Measurements from ENCODE around the gene VDAC1. TPM values are rescaled to one million over a fixed set of nuclear protein-coding genes. Genes with fewer than 3 reads are reported as not detected.
"Not testable (repeated sequence)": the region's sequence is repeated elsewhere in the genome, so short reads cannot be mapped to it uniquely, and the experiment has no call there.

VDAC1 gene
- total RNA-seq, 1 donor from 2014 or later, result 125 TPM

- ATAC-seq, result no peak
- intact Hi-C loops (cut with DNase I), result no loop called here
- Histone ChIP-seq H3K36me3 (no peaks in the 10 kb centered on the region), H3K4me1 (no peaks in the 10 kb centered on the region), H3K4me3 (no peak overlapping the region), H3K27me3 (ENCODE audit: low read depth) (no peaks in the 10 kb centered on the region), H3K27ac (no peak overlapping the region), H3K9me3 (no peaks in the 10 kb centered on the region)
- TF ChIP-seq, protein P1, sequence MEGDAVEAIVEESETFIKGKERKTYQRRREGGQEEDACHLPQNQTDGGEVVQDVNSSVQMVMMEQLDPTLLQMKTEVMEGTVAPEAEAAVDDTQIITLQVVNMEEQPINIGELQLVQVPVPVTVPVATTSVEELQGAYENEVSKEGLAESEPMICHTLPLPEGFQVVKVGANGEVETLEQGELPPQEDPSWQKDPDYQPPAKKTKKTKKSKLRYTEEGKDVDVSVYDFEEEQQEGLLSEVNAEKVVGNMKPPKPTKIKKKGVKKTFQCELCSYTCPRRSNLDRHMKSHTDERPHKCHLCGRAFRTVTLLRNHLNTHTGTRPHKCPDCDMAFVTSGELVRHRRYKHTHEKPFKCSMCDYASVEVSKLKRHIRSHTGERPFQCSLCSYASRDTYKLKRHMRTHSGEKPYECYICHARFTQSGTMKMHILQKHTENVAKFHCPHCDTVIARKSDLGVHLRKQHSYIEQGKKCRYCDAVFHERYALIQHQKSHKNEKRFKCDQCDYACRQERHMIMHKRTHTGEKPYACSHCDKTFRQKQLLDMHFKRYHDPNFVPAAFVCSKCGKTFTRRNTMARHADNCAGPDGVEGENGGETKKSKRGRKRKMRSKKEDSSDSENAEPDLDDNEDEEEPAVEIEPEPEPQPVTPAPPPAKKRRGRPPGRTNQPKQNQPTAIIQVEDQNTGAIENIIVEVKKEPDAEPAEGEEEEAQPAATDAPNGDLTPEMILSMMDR (IDR thresholded peaks at IDR 0.05), result no peak
- no peak for DNase-seq
These were observed 33.4 kb upstream of the VDAC1 start for GRCh38 chr5:134038138-134038537.

DNA sequence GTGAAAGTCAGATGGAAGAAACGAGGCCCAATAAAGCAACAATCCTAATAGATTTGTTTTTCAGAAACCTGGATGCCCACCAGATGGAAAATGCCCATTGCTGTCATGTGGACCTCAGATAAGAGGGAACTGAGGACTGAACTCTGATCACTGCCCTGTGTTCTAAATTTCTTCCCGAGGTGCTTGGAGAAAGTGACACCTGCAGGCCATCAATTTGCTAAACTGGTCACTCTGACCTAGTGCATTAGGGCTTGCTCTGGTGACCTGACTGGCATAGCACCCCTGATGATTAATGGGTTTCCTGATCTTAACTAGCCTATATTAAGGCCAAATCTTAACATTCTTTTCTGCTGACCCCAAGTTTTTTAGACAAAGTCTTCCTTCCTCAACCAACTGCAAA is 32.4 kb upstream of the VDAC1 start:
- DNase-seq (no peak), ATAC-seq (no peak)
- Histone ChIP-seq H3K4me1 (no peaks in the 10 kb centered on the region), H3K9me3 (no peaks in the 10 kb centered on the region), H3K27me3 (ENCODE audit: low read depth) (no peaks in the 10 kb centered on the region), H3K36me3 (no peaks in the 10 kb centered on the region), H3K27ac (no peak overlapping the region), H3K4me3 (no peak overlapping the region)
- intact Hi-C loops (cut with DNase I), result no loop called here
- TF ChIP-seq, protein P1 (IDR thresholded peaks at IDR 0.05), result no peak

- ATAC-seq (no peak), DNase-seq (no peak)
- Histone ChIP-seq H3K27ac (no peak overlapping the region), H3K36me3 (no peaks in the 10 kb centered on the region), H3K27me3 (ENCODE audit: low read depth) (no peaks in the 10 kb centered on the region), H3K4me3 (no peak overlapping the region), H3K4me1 (no peaks in the 10 kb centered on the region), H3K9me3 (no peaks in the 10 kb centered on the region)
- TF ChIP-seq, protein P1 (IDR thresholded peaks at IDR 0.05), result no peak
- intact Hi-C loops (cut with DNase I), result no loop called here
These were observed 29.6 kb upstream of the VDAC1 start for GRCh38 chr5:134034326-134034725.

DNA sequence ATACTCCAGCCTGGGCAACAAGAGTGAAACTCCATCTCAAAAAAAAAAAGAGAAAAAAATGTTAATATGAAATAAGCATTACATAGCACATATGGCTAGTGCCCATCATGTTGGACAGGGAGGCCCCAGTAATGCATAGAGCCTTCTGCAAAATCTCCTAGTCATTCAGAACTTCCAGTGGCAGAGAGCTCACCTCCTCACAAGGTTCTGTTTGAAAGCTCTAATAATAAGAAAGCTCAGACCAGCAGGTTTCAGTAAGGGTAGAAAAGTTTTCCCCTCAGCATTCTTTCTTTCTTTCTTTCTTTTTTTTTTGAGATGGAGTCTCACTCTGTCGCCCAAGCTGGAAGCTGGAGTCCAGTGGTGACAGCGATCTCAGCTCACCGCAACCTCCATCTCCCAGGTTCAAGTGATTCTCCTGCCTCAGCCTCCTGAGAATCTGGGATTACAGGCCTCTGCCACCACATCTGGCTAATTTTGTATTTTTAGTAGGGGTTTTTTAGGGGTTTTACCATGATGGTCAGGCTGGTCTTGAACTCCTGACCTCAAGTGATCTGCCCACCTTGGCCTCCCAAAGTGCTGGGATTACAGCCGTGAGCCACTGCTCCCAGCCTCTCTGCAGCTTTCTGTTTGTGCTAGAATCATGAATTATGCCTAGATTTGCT is 25.7 kb upstream of the VDAC1 start:
- intact Hi-C loops (cut with DNase I), result not testable (repeated sequence)

DNA sequence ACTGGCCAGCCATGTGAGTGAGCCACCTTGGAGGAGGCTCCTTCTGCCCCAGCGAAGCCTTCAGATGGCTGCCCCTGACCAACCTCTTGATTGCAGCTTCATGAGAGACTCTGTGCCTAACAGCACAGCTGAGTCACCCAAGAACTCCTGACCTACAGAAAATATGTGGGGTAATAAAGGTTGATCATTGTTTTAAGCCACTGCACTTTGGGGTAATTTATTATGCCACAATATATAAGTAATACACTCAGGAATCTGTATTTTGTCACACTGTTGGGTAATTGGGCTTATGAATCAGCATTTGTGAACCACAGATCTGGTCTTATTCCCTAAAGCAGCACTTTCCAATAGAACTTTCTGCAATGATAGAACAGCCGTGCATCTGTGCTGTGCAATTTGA is 24.4 kb upstream of the VDAC1 start:
- Histone ChIP-seq H3K9me3 (no peaks in the 10 kb centered on the region), H3K4me1 (no peaks in the 10 kb centered on the region), H3K27me3 (ENCODE audit: low read depth) (peaks cover 3% of the 10 kb centered on the region), H3K36me3 (no peaks in the 10 kb centered on the region), H3K4me3 (no peak overlapping the region), H3K27ac (no peak overlapping the region)
- intact Hi-C loops (cut with DNase I), result no loop called here
- TF ChIP-seq, protein P1 (IDR thresholded peaks at IDR 0.05), result no peak
- no peak for ATAC-seq
- no peak for DNase-seq

More for the DNA sequence above, 25.7 kb upstream of the VDAC1 start:
- H3K9me3 ChIP-seq; ATAC-seq; H3K4me1 ChIP-seq; H3K27me3 ChIP-seq (ENCODE audit: low read depth); DNase-seq; H3K27ac ChIP-seq; H3K4me3 ChIP-seq; H3K36me3 ChIP-seq: not testable (repeated sequence)

DNA sequence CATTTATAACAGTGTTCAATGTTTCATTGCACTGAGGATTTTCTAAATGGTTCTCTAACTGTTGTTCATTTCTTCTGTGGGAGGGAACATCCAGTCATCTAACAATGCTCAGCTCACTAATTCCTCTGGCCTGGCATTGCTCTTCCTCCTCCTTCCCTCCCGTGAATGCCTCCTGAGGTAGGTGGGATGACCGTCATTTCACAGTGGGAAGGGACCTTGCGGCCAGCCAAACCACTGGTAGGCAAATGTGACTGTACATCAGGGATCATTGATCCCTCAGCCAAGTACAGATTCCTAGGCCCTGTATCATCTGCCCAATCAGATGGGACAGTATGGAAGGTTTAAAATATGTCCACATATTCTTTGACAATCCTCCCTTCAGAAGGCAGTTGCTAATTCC is 23.7 kb upstream of the VDAC1 start:
- no peak for DNase-seq
- H3K36me3 ChIP-seq, result no peaks in the 10 kb centered on the region

More for the DNA sequence above, 23.7 kb upstream of the VDAC1 start:
- H3K27me3 ChIP-seq (ENCODE audit: low read depth), result peaks cover 3% of the 10 kb centered on the region
- no peak overlapping the region for H3K4me3 ChIP-seq
- no peaks in the 10 kb centered on the region for H3K4me1 ChIP-seq
- ATAC-seq, result no peak
- intact Hi-C loops (cut with DNase I), result no loop called here
- no peak overlapping the region for H3K27ac ChIP-seq
- TF ChIP-seq, protein P1 (IDR thresholded peaks at IDR 0.05), result no peak
- no peaks in the 10 kb centered on the region for H3K9me3 ChIP-seq
